ENCODE data around the gene PISD.
"Not testable (repeated sequence)": the region's sequence is repeated elsewhere in the genome, so short reads cannot be mapped to it uniquely, and the experiment has no call there.

PISD gene

GRCh38 chr22:31661851-31662667, at the start of gene PISD:
TSS of gene PISD (minus strand) at chr22:31662215. CDS start at chr22:31662208, 7 bp downstream.
- peak; percentile 96 for DNase-seq

- not testable (repeated sequence) for DNase-seq
Measured at GRCh38 chr22:31711226-31711625, 49.2 kb upstream of the PISD start.

- no peak for DNase-seq
Measured at GRCh38 chr22:31707519-31707918, 45.5 kb upstream of the PISD start.

- DNase-seq, result no peak
Measured at GRCh38 chr22:31695423-31695822, 33.4 kb upstream of the PISD start.

DNA sequence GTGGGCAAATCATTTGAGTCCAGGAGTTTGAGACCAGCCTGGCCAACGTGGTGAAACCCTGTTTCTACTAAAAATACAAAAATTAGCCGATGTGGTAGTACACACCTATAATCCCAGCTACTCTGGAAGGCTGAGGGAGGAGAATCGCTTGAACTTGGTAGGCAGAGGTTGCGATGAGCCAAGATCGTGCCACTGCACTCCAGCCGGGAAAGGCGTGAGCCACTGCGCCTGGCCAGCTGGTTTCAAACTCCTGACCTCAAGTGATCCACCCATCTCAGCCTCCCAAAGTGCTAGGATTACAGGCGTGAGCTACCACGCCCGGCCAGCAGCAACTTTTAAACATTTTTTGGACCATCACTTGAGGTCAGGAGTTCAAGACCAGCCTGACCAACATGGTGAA, 32.0 kb upstream of the PISD start:
- not testable (repeated sequence) for DNase-seq

DNA sequence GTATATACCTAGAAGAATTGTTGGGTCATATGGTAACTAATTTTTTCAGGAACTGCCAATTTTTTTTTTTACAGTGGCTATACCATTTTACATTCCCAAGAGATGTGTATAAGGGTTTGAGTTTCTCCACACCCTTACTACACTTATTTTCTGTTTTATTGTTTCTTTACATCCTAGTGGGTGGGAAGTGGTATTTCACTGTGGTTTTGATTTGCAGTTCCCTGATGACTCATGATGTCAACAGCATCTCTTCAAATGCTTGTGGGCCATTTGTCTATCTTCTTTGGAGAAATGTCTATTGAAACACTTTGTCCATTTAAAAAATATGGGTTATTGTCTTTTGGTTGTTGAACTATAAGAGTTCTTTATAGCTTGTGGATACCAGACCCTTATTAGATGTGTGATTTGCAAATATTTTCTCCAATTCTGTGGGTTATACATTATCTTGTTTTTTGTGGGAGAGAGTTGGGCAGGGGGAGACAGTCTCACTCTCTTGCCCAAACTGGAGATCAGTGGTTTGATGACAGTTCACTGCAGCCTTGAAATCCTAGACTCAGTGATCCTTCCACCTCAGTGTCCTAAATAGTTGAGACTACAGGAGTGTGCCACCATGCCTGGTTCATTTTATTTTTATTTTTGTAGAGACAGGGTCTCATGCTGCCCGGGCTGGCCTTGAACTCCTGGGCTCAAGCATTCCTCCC, 30.3 kb upstream of the PISD start:
- DNase-seq, result no peak

DNA sequence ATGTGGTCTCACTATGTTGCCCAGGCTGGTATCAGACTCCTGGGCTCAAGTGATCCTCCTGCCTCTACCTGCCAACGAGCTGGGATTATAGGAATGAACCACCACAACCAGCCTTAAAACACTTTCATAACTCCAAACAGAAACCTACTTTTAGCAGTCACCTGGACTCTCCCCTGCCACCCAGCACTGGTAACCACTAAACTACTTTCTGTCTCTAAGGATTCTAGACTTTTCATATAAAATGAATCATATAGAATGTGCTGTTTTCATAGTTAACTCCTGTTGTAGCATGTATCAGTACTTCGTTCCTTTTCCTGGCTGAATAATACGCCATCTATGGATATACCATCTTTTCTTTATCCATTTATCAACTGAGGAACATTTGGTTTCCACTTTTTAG, 29.4 kb upstream of the PISD start:
- DNase-seq, result no peak

DNA sequence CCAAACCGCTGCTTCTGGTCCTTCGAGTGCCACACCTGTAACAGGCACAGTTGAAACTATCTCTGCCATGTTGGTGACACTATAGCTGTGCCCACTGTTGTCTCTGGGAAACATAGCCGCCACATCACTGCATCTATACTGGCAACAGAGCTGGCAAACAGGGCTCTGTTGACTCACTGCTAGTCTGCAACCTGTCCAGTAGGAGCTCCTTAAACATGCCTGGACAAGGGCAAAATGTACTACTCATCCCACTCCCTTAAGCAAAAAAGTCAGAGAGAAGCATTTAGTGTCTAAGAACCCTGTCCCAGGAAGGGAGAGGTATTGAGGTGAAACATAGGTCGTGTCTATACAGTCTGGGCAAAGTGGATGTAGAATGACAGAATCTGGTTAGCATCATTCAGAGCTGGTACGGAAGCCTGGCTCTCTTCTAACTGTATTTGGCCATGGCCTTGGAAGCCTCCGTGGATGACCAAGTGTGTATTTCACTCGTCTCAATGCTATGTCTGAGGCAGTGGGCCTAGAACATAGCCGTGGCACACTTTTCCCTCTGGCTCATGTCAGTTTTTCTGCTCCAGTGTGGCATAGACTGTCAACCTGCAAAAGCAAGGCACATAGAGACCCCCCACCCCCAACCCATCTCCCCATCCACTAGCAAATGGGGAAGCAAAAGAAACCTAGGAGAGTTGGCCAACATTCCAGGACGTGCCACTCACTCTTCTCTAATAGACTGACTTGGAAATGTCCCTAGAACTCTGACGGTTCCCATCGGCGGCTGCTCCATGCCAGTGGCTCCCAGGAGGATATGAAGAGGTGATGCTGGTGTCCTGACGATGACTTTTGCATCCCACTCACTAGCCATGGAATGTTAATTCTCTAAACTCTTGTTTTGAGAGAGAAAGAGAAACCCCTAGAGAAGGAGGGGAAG, 21.4 kb upstream of the PISD start:
- no peak for DNase-seq

GRCh38 chr22:31682751-31683150, 20.7 kb upstream of the PISD start:
- DNase-seq, result no peak

- DNase-seq, result no peak
Measured at GRCh38 chr22:31681349-31682345, 19.6 kb upstream of the PISD start.

DNA sequence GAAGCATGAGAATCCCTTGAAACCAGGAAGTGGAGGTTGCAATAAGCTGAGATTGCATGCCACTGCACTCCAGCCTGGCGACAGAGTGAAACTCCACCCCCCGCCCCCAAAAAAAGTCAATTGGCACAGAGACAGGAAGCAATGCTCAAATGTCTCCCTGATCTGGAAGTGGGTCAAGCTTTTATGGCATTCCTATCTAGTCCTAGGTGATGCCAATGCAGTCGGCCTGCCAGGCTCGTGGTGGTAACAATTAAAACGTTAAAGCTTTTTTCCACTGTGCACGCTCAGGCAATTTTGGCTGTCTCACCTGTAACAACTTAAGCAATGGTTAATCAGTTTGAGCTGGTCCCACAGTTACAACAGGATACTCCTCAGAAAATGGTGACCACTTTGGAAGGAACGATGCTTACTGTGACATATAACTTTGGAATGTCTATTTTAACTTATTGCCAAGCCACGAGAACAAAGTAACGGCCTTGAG, 18.9 kb upstream of the PISD start:
- no peak for DNase-seq

GRCh38 chr22:31678748-31679147, 16.7 kb upstream of the PISD start:
- no peak for DNase-seq

- peak; percentile 93 for DNase-seq
Measured at GRCh38 chr22:31676700-31677099, 14.7 kb upstream of the PISD start.

DNA sequence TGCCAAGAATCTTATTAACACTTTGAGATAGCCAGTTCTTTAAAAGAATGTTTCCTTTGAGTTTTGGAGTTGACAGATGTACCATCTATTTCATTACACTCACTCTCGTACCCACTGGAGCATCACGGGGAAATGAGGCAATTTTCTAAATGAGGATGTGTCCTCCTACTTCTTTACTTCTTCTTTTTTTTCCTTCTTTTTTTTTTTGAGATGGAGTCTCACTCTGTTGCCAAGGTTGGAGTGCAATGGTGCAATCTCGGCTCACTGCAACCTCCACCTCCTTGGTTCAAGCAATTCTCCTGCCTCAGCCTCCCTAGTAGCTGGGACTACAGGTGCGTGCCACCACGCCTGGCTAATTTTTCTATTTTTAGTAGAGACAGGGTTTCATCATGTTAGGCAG, 12.2 kb upstream of the PISD start:
- not testable (repeated sequence) for DNase-seq

GRCh38 chr22:31668849-31669248, 6.8 kb upstream of the PISD start:
- not testable (repeated sequence) for DNase-seq

DNA sequence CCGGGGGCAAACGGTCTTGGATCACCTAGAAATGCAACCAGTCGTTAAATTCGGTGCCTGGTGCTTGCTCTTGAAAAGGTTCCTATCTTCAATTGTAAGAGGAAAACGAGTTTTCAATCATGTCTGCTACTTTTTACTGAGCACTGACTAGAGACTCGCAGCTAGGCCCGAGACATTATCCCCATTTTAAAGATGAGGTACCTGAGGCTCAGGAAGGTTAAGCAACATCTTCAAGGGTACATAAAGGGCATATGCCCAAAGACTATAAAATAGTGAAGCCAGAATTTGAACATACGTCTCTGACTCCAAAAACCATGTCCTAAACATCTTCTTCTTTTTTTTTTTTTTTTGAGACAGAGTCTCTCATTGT, 638 bp upstream of the PISD start:
- DNase-seq, result no peak

GRCh38 chr22:31660860-31661341, 1.1 kb downstream of the PISD start:
- peak; percentile 60 for DNase-seq

GRCh38 chr22:31659246-31659645, 2.8 kb downstream of the PISD start:
- DNase-seq, result no peak

GRCh38 chr22:31654408-31654807, 7.6 kb downstream of the PISD start:
- no peak for DNase-seq

DNA sequence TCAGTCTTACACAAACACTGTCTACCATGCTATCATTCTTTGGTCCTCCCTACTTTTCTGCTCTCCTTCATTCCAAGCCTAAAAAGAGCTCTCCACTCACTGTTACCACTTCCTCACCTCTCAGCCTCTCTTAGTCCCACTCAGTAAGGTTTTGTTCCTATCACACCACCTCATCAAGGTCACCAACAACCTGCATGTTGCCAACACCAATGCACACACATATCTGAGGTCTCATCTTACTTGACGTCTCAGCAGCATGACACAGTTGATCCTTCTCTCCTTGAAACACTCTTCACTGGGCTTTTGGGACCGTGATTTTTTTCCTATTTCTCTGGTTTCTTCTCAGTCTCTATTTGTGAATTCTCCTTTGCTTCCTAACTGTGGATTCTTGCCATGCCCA, 8.1 kb downstream of the PISD start:
- no peak for DNase-seq

GRCh38 chr22:31652911-31653684, 8.9 kb downstream of the PISD start:
- no peak for DNase-seq

Measured in stimulated activated CD4-positive, alpha-beta T cell treated with anti-CD3 and anti-CD28 coated beads, Interleukin-4, amount 100 ng/mL, for 24 hours (primary cell).